GM23248 (cell line): Measurements from ENCODE around the gene HMG20A. TPM values are rescaled to one million over a fixed set of nuclear protein-coding genes. Genes with fewer than 3 reads are reported as not detected.

Experiments
- DNase-seq: peaks from one replicate; pipeline ENCODE4 v3.0.0-alpha.2; 2015
- H2AFZ ChIP-seq: fragments of 200-600 bp; sonication (generic); 2 replicates; pipeline ENCODE4 v1.6.1; 2016; ENCODE audit warnings: antibody characterized with exemption
- H3F3A ChIP-seq: fragments of 200-600 bp; sonication (generic); 2 replicates; pipeline ENCODE4 v1.6.1; 2016; ENCODE audit warnings: mild to moderate bottlenecking, antibody characterized with exemption, mixed run types; ENCODE audit not compliant: insufficient read depth
- H3K27ac ChIP-seq: fragments of 200-600 bp; sonication (generic); 2 replicates; pipeline ENCODE4 v1.5.1; 2016; ENCODE audit warnings: mild to moderate bottlenecking
- H3K27me3 ChIP-seq: fragments of 200-600 bp; sonication (generic); replicated peaks from 2 replicates; pipeline ENCODE4 v1.6.1; 2016; ENCODE audit warnings: mild to moderate bottlenecking; ENCODE audit not compliant: insufficient read depth
- H3K36me3 ChIP-seq: fragments of 200-600 bp; sonication (generic); 2 replicates; pipeline ENCODE4 v1.6.1; 2016; ENCODE audit warnings: low read depth, mild to moderate bottlenecking
- H3K4me1 ChIP-seq: fragments of 200-600 bp; sonication (generic); 2 replicates; pipeline ENCODE4 v1.6.1; 2016; ENCODE audit warnings: mild to moderate bottlenecking; ENCODE audit not compliant: insufficient read depth
- H3K4me2 ChIP-seq: fragments of 200-600 bp; sonication (generic); one replicate; pipeline ENCODE4 v1.6.1; 2016; ENCODE audit warnings: mild to moderate bottlenecking; ENCODE audit not compliant: unreplicated experiment
- H3K4me3 ChIP-seq: fragments of 200-600 bp; sonication (generic); 2 replicates; pipeline ENCODE4 v1.5.1; 2016; ENCODE audit warnings: mild to moderate bottlenecking
- H3K79me2 ChIP-seq: fragments of 200-600 bp; sonication (generic); 2 replicates; pipeline ENCODE4 v1.6.1; 2016; ENCODE audit warnings: mild to moderate bottlenecking; ENCODE audit not compliant: insufficient read depth
- H3K9ac ChIP-seq: fragments of 200-600 bp; sonication (generic); 2 replicates; pipeline ENCODE4 v1.6.1; 2016; ENCODE audit warnings: mild to moderate bottlenecking
- H3K9me2 ChIP-seq: fragments of 200-600 bp; sonication (generic); 2 replicates; pipeline ENCODE4 v1.6.1; 2016; ENCODE audit warnings: mixed run types, mild to moderate bottlenecking, moderate library complexity; ENCODE audit not compliant: insufficient read depth
- H3K9me3 ChIP-seq: fragments of 200-600 bp; sonication (generic); one replicate; pipeline ENCODE4 v1.6.1; 2017; ENCODE audit warnings: low read depth
- H4K20me1 ChIP-seq: fragments of 200-600 bp; sonication (generic); 2 replicates; pipeline ENCODE4 v1.6.0; 2016; ENCODE audit not compliant: insufficient read depth
- EZH2 ChIP-seq: fragments of 200-600 bp; sonication (generic); IDR thresholded peaks from 2 replicates; pipeline ENCODE4 v1.6.1; 2018; ENCODE audit warnings: antibody characterized with exemption, mild to moderate bottlenecking; ENCODE audit not compliant: insufficient read depth, poor library complexity, severe bottlenecking
- EZH2phosphoT487 ChIP-seq: fragments of 200-600 bp; sonication (generic); IDR thresholded peaks from 2 replicates; pipeline ENCODE4 v1.6.1; 2018; ENCODE audit warnings: antibody characterized with exemption, moderate library complexity, mild to moderate bottlenecking, low read depth; ENCODE audit not compliant: insufficient read depth
- WGBS, 2 experiments: methylation state at CpG; one replicate each; pipeline ENCODE4 v1.1.6; 2015 to 2017; ENCODE audit warnings: low lambda C conversion rate in 2 of 2, low coverage in 1 of 2; ENCODE audit errors: missing lambda C conversion rate in 2 of 2; 5-methylcytosine and 5-hydroxymethylcytosine counted together
- in situ Hi-C: fragments of 300-500 bp; cut with MboI; formaldehyde crosslinking; loops from 2 replicates; pipeline ENCODE4 v1.15.0; 2020
- polyA plus RNA-seq: library from polyadenylated mRNA; unstranded; fragments of >200 nt; fragmentation: Nextera tagmentation; extraction: Ambion mirVana; gene quantifications from 2 replicates; pipeline ENCODE4 v1.2.1, GENCODE V29; 2016
- total RNA-seq: library from RNA; depleted of rRNA; stranded (reverse); fragments of >200 nt; shearing (Covaris generic); gene quantifications from 2 replicates; pipeline ENCODE4 v1.2.3, GENCODE V29; 2014

Gene HMG20A
- total and polyA plus RNA-seq, 2 experiments from 2014 or later = 15.1 to 25.1 TPM

GRCh38 chr15:77527831-77528231 lies 107.1 kb downstream of the HMG20A start:
- Histone ChIP-seq H3K36me3 (no peaks in the 10 kb centered on the region), H3K9ac (no peak overlapping the region), H3K27me3 (no peaks in the 10 kb centered on the region), H3K4me1 (no peaks in the 10 kb centered on the region), H3K4me3 (no peak overlapping the region), H4K20me1 (no peaks in the 10 kb centered on the region), H2AFZ (no peak overlapping the region), H3K79me2 (no peaks in the 10 kb centered on the region), H3K4me2 (no peak overlapping the region), H3K27ac (no peak overlapping the region), H3K9me3 (no peaks in the 10 kb centered on the region), H3K9me2 (no peaks in the 10 kb centered on the region), H3F3A (no peaks in the 10 kb centered on the region)
- 71 to 81% methylated on average over 6 of the region's 6 CpGs for WGBS, 2 experiments
- in situ Hi-C loops = no loop called here
- DNase-seq = no peak
- TF ChIP-seq EZH2 = no peak
- no peak for TF ChIP-seq EZH2phosphoT487

GRCh38 chr15:77528290-77528967 lies 107.7 kb downstream of the HMG20A start:
- H3K27ac ChIP-seq = no peak overlapping the region
- 95 to 97% methylated on average over 12 of the region's 12 CpGs for WGBS, 2 experiments

GRCh38 chr15:77528968-77529319 lies 108.3 kb downstream of the HMG20A start:
- H3K27ac ChIP-seq = no peak overlapping the region
- no peak for DNase-seq
- H3K36me3 ChIP-seq = no peaks in the 10 kb centered on the region
- H4K20me1 ChIP-seq = no peaks in the 10 kb centered on the region
- H3K4me3 ChIP-seq = no peak overlapping the region
- no peak for TF ChIP-seq EZH2phosphoT487
- no peak for TF ChIP-seq EZH2
- no peaks in the 10 kb centered on the region for H3F3A ChIP-seq
- H2AFZ ChIP-seq = no peak overlapping the region
- H3K4me1 ChIP-seq = no peaks in the 10 kb centered on the region
- no peaks in the 10 kb centered on the region for H3K79me2 ChIP-seq
- H3K9me3 ChIP-seq = no peaks in the 10 kb centered on the region
- no peaks in the 10 kb centered on the region for H3K27me3 ChIP-seq
- 86 to 93% methylated on average over 11 to 12 of the region's 12 CpGs for WGBS, 2 experiments
- H3K9ac ChIP-seq = no peak overlapping the region
- no peaks in the 10 kb centered on the region for H3K9me2 ChIP-seq
- no peak overlapping the region for H3K4me2 ChIP-seq
- in situ Hi-C loops = no loop called here

More at GRCh38 chr15:77528290-77528967, 107.7 kb downstream of the HMG20A start:
- Histone ChIP-seq H3K36me3 (no peaks in the 10 kb centered on the region), H3F3A (no peaks in the 10 kb centered on the region), H3K4me1 (no peaks in the 10 kb centered on the region), H3K79me2 (no peaks in the 10 kb centered on the region), H3K27me3 (no peaks in the 10 kb centered on the region), H3K4me2 (no peak overlapping the region), H2AFZ (no peak overlapping the region), H4K20me1 (no peaks in the 10 kb centered on the region), H3K9me3 (no peaks in the 10 kb centered on the region), H3K9ac (no peak overlapping the region), H3K9me2 (no peaks in the 10 kb centered on the region), H3K4me3 (no peak overlapping the region)
- no peak for TF ChIP-seq EZH2phosphoT487
- TF ChIP-seq EZH2 = no peak
- DNase-seq = no peak
- in situ Hi-C loops = no loop called here

GRCh38 chr15:77529394-77530159 lies 108.9 kb downstream of the HMG20A start:
- Histone ChIP-seq H3K9me3 (no peaks in the 10 kb centered on the region), H2AFZ (no peak overlapping the region), H3K9ac (no peak overlapping the region), H4K20me1 (no peaks in the 10 kb centered on the region), H3K36me3 (no peaks in the 10 kb centered on the region), H3K4me2 (no peak overlapping the region), H3K4me3 (no peak overlapping the region), H3K9me2 (no peaks in the 10 kb centered on the region), H3F3A (no peaks in the 10 kb centered on the region), H3K27me3 (no peaks in the 10 kb centered on the region), H3K4me1 (no peaks in the 10 kb centered on the region), H3K79me2 (no peaks in the 10 kb centered on the region), H3K27ac (no peak overlapping the region)
- in situ Hi-C loops = loop anchor here (10.0 kb wide), 1 partner anchor 415 kb away; no protein-coding TSS in a partner anchor
- no peak for DNase-seq
- TF ChIP-seq EZH2phosphoT487 (no peak), EZH2 (no peak)
- 79 to 81% methylated on average over 10 of the region's 10 CpGs for WGBS, 2 experiments
